Right lobe of liver (tissue), 4 donors: ENCODE measurements around the gene HSD17B4.

Source experiments
- CTCF ChIP-seq, 4 donors: fragments of 200-600 bp in 3 of 4; fragments of 450-650 bp in 1 of 4; IDR thresholded peaks; one replicate each; pipeline versions ENCODE4 v1.5.1 to v1.8.0; 2016 to 2022; ENCODE audit warnings: antibody characterized with exemption in 4 of 4, mild to moderate bottlenecking in 2 of 4
- POLR2A ChIP-seq: fragments of 450-650 bp; IDR thresholded peaks from one replicate; pipeline ENCODE4 v1.6.1; 2017; ENCODE audit warnings: antibody characterized with exemption, mild to moderate bottlenecking
- donor health status: DM: no; HTN: no; CAD: no.
- donor health status: DM: no; HTN: no; CAD: no.
- donor health status: DM: no; HTN: yes; CAD: no.

- TF ChIP-seq CTCF (IDR thresholded peaks at IDR 0.05) (no peak), POLR2A (no peak)
Measured at GRCh38 chr5:119521232-119521631, 68.9 kb downstream of the HSD17B4 start.
